Measurements from ENCODE around the gene GPLD1.

GPLD1 gene

DNA sequence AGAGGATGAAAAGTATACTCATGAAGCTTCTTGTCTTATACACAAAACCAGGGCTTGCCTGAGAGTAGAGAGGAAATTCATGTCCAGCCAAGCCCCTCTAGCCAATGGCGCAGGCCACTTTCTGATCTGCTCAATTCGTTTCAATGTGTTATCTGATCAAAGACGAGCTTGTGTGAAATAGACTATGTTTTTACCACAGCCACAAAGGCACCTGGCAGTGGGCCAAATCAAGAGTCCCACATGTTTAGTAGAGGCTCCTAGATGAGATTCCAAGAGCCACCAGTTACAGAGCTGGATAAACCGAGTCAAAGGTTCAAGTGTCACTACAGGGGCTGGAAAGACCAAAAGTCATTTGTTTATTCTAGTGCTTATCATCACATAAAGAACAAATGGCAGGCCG is 34.9 kb downstream of the GPLD1 start:
- no peak for DNase-seq (ENCODE audit: low read depth)
- H3K4me3 ChIP-seq (replicated peaks; ENCODE audit: low read depth, low read length) = no peak overlapping the region
- TF ChIP-seq, protein P1, sequence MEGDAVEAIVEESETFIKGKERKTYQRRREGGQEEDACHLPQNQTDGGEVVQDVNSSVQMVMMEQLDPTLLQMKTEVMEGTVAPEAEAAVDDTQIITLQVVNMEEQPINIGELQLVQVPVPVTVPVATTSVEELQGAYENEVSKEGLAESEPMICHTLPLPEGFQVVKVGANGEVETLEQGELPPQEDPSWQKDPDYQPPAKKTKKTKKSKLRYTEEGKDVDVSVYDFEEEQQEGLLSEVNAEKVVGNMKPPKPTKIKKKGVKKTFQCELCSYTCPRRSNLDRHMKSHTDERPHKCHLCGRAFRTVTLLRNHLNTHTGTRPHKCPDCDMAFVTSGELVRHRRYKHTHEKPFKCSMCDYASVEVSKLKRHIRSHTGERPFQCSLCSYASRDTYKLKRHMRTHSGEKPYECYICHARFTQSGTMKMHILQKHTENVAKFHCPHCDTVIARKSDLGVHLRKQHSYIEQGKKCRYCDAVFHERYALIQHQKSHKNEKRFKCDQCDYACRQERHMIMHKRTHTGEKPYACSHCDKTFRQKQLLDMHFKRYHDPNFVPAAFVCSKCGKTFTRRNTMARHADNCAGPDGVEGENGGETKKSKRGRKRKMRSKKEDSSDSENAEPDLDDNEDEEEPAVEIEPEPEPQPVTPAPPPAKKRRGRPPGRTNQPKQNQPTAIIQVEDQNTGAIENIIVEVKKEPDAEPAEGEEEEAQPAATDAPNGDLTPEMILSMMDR (IDR thresholded peaks at IDR 0.05; ENCODE audit: low read length, missing control alignments) = no peak

GRCh38 chr6:24453921-24454320 is 35.5 kb downstream of the GPLD1 start:
- H3K4me3 ChIP-seq (replicated peaks; ENCODE audit: low read depth, low read length) = no peak overlapping the region
- TF ChIP-seq, protein P1 (IDR thresholded peaks at IDR 0.05; ENCODE audit: low read length, missing control alignments) = no peak
- no peak for DNase-seq (ENCODE audit: low read depth)

GRCh38 chr6:24451581-24452388 is 37.6 kb downstream of the GPLD1 start:
- TF ChIP-seq, protein P1 (IDR thresholded peaks at IDR 0.05; ENCODE audit: low read length, missing control alignments) = no peak
- DNase-seq (ENCODE audit: low read depth) = no peak
- no peak overlapping the region for H3K4me3 ChIP-seq (replicated peaks; ENCODE audit: low read depth, low read length)

DNA sequence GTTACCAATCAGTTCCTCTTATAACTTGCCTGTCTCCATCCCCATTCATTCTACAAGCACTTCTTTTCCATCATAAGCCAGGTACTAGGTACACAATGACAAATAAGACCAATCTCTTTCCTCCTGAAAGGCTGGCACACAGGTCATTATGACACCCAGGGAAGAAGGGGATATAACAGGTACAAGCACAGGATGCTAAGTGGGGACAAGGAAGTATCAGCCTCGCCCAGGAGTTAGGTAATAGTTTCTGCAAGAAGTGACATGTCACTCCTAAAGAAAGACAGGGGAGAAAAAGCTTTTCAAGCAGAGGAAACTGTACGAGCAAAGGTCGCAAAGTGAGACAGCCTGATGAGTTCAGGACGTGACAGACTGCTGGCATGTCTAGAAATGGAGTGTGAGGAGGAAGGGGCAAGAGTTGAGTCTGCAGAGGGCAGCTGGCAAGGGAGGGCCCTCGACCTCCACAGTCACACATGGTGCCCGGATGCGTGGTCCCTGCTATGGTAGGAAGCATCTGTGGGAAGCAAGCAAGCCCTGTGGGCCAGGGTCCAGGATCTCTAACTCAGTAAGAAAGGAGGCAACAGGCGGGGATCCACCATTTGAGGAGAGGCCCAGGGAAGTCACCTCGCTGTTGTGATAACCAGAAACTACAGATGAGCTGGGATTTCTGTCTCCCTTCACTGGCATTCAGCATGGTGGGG is 40.4 kb downstream of the GPLD1 start:
- no peak for DNase-seq (ENCODE audit: low read depth)
- TF ChIP-seq, protein P1 (IDR thresholded peaks at IDR 0.05; ENCODE audit: low read length, missing control alignments) = no peak
- no peak overlapping the region for H3K4me3 ChIP-seq (replicated peaks; ENCODE audit: low read depth, low read length)

DNA sequence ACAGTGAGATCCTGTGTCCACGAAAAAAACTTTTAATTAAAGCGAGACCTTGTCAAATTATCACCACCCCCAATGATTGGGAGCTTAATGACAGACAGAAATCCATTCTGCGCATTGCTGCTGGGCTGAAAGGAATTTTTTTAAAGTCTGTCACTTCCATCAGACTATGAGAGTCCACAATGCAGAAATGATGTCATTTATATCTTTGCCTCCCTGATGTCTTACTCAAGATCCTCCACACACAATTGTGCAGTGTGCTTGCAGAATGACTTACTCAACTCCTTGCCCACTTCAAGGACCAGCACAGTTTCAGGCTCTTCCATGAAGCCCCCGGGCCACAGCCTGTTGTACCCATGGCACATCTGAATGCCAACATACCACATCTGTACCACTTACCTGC is 41.0 kb downstream of the GPLD1 start:
- no peak overlapping the region for H3K4me3 ChIP-seq (replicated peaks; ENCODE audit: low read depth, low read length)
- TF ChIP-seq, protein P1 (IDR thresholded peaks at IDR 0.05; ENCODE audit: low read length, missing control alignments) = no peak
- DNase-seq (ENCODE audit: low read depth) = no peak

GRCh38 chr6:24446670-24447069 is 42.7 kb downstream of the GPLD1 start:
- TF ChIP-seq, protein P1 (IDR thresholded peaks at IDR 0.05; ENCODE audit: low read length, missing control alignments) = no peak
- no peak for DNase-seq (ENCODE audit: low read depth)
- H3K4me3 ChIP-seq (replicated peaks; ENCODE audit: low read depth, low read length) = no peak overlapping the region

All from fibroblast of pulmonary artery (primary cell).